PC-3 (cell line): Measurements from ENCODE around the gene KRTAP20-2. TPM values are rescaled to one million over a fixed set of nuclear protein-coding genes. Genes with fewer than 3 reads are reported as not detected.

Experiments used
- ATAC-seq: fragments of 200-7000 bp; cut with Tn5 transposase; 2 replicates; pipeline ENCODE4 v1.9.1; 2020; ENCODE audit warnings: mild to moderate bottlenecking, moderate library complexity
- BruUV-seq: library from RNA; stranded (reverse); fragments of 400-500 nt; replicated peaks from 2 replicates; lab custom pipeline; 2021; lab: Mats Ljungman, UMichigan
- CTCF ChIA-PET: fragments of 300-600 bp; sonication (Branson Sonifier 250); formaldehyde crosslinking; loops from one replicate; lab custom pipeline; 2022; ENCODE audit warnings: antibody characterized with exemption; lab: Charles Lee
- POLR2A ChIA-PET: fragments of 300-600 bp; sonication (Branson Sonifier 250); formaldehyde crosslinking; loops from one replicate; lab custom pipeline; 2022; ENCODE audit warnings: antibody characterized with exemption; ENCODE audit not compliant: unreplicated experiment; lab: Charles Lee
- DNase-seq: peaks from one replicate; pipeline ENCODE4 v3.0.0-alpha.2; 2015
- H2AFZ ChIP-seq: fragments of 300-600 bp; sonication (generic); 2 replicates; pipeline ENCODE4 v1.6.0; 2016; ENCODE audit warnings: antibody characterized with exemption, low read length
- H3F3A ChIP-seq: fragments of 300-600 bp; sonication (generic); one replicate; pipeline ENCODE4 v1.6.0; 2017; ENCODE audit warnings: antibody characterized with exemption, low read length, control low read depth, mild to moderate bottlenecking; ENCODE audit not compliant: unreplicated experiment
- H3K27ac ChIP-seq: fragments of 300-600 bp; sonication (generic); 2 replicates; pipeline ENCODE4 v1.5.1; 2016; ENCODE audit warnings: mild to moderate bottlenecking, low read length
- H3K27me3 ChIP-seq: fragments of 300-600 bp; sonication (generic); 2 replicates; pipeline ENCODE4 v1.6.1; 2016; ENCODE audit warnings: low read length, mixed read lengths
- H3K36me3 ChIP-seq: fragments of 300-600 bp; sonication (generic); 2 replicates; pipeline ENCODE4 v1.6.1; 2016; ENCODE audit warnings: low read depth, mixed run types, low read length, mixed read lengths
- H3K4me1 ChIP-seq: fragments of 300-600 bp; sonication (generic); 2 replicates; pipeline ENCODE4 v1.5.1; 2016; ENCODE audit warnings: low read length; ENCODE audit not compliant: insufficient read depth
- H3K4me2 ChIP-seq: fragments of 300-600 bp; sonication (generic); 2 replicates; pipeline ENCODE4 v1.6.0; 2016; ENCODE audit warnings: low read length
- H3K4me3 ChIP-seq: fragments of 300-600 bp; sonication (generic); 2 replicates; pipeline ENCODE4 v1.5.1; 2016; ENCODE audit warnings: mild to moderate bottlenecking, low read length, mixed read lengths
- H3K79me2 ChIP-seq: fragments of 300-600 bp; sonication (generic); 2 replicates; pipeline ENCODE4 v1.6.1; 2017; ENCODE audit warnings: low read length, mixed read lengths
- H3K9ac ChIP-seq: fragments of 300-600 bp; sonication (generic); 2 replicates; pipeline ENCODE4 v1.6.0; 2016; ENCODE audit warnings: mild to moderate bottlenecking, low read length
- H3K9me2 ChIP-seq: fragments of 300-600 bp; sonication (generic); replicated peaks from 2 replicates; pipeline ENCODE4 v1.6.1; 2016; ENCODE audit warnings: mixed run types, low read length, mixed read lengths
- H3K9me3 ChIP-seq: fragments of 300-600 bp; sonication (generic); 2 replicates; pipeline ENCODE4 v1.6.1; 2016; ENCODE audit warnings: low read length, mixed read lengths
- H4K20me1 ChIP-seq: fragments of 300-600 bp; sonication (generic); 2 replicates; pipeline ENCODE4 v1.6.1; 2016; ENCODE audit warnings: low read length, mixed read lengths
- EZH2 ChIP-seq: fragments of 300-600 bp; sonication (generic); IDR thresholded peaks from one replicate; pipeline ENCODE4 v1.6.1; 2017; ENCODE audit warnings: antibody characterized with exemption, mild to moderate bottlenecking, low read length; ENCODE audit not compliant: unreplicated experiment
- EZH2phosphoT487 ChIP-seq: fragments of 300-600 bp; sonication (generic); IDR thresholded peaks from 2 replicates; pipeline ENCODE4 v1.6.1; 2018; ENCODE audit warnings: mild to moderate bottlenecking, antibody characterized with exemption, low read length, borderline replicate concordance
- intact Hi-C: fragments of 100-400 bp; cut with micrococcal nuclease; formaldehyde crosslinking; loops from 2 replicates; pipeline ENCODE4 v1.9.0; 2023
- total RNA-seq: library from RNA; depleted of rRNA; stranded (reverse); fragments of >200 nt; gene quantifications from 2 replicates; pipeline ENCODE4 v1.2.3, GENCODE V29; 2014
- TF ChIP-seq, protein P1 (sequence below): fragments of 300-600 bp; sonication (generic); conservative IDR thresholded peaks from 2 replicates; pipeline ENCODE4 v1.5.1; 2017; ENCODE audit warnings: antibody characterized with exemption, low read depth, mild to moderate bottlenecking, low read length

The KRTAP20-2 gene
- total RNA-seq, 1 experiment from 2014 or later, result 0.51 TPM

- no peaks in the 10 kb centered on the region for H3K4me1 ChIP-seq
- POLR2A ChIA-PET, result no interaction called here
- H3K9ac ChIP-seq, result no peak within 1 kb of the TSS
- no peak within 1 kb of the TSS for H3K27ac ChIP-seq
- CTCF ChIA-PET, result no interaction called here
- no peaks in the 10 kb centered on the region for H3K36me3 ChIP-seq
- intact Hi-C loops, result no loop called here
- H3K4me2 ChIP-seq, result no peak within 1 kb of the TSS
- no peaks in the 10 kb centered on the region for H4K20me1 ChIP-seq
- H3K4me3 ChIP-seq, result no peak within 1 kb of the TSS
- BruUV-seq, result no TSS peak
- H3F3A ChIP-seq, result no peaks in the 10 kb centered on the region
- TF ChIP-seq EZH2 (no peak), EZH2phosphoT487 (no peak)
- TF ChIP-seq, protein P1, sequence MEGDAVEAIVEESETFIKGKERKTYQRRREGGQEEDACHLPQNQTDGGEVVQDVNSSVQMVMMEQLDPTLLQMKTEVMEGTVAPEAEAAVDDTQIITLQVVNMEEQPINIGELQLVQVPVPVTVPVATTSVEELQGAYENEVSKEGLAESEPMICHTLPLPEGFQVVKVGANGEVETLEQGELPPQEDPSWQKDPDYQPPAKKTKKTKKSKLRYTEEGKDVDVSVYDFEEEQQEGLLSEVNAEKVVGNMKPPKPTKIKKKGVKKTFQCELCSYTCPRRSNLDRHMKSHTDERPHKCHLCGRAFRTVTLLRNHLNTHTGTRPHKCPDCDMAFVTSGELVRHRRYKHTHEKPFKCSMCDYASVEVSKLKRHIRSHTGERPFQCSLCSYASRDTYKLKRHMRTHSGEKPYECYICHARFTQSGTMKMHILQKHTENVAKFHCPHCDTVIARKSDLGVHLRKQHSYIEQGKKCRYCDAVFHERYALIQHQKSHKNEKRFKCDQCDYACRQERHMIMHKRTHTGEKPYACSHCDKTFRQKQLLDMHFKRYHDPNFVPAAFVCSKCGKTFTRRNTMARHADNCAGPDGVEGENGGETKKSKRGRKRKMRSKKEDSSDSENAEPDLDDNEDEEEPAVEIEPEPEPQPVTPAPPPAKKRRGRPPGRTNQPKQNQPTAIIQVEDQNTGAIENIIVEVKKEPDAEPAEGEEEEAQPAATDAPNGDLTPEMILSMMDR, result no peak
- no peaks in the 10 kb centered on the region for H3K9me2 ChIP-seq
- no peak for ATAC-seq
- H3K79me2 ChIP-seq, result no peaks in the 10 kb centered on the region
- no peaks in the 10 kb centered on the region for H3K27me3 ChIP-seq
- H3K9me3 ChIP-seq, result no peaks in the 10 kb centered on the region
- DNase-seq, result no peak
- no peak within 1 kb of the TSS for H2AFZ ChIP-seq
Observed at GRCh38 chr21:30598802-30599201, 36.2 kb upstream of the KRTAP20-2 start, which contains the start of gene KRTAP6-2. Gene KRTAP6-2 (minus strand): TSS chr21:30598902. CDS start chr21:30598874, 28 bp downstream.

GRCh38 chr21:30600787-30601186 lies 34.2 kb upstream of the KRTAP20-2 start, which contains the start of gene KRTAP22-1:
Gene KRTAP22-1 (plus strand): TSS chr21:30601087.
- CTCF ChIA-PET, result no interaction called here
- Histone ChIP-seq H2AFZ (no peak within 1 kb of the TSS), H3K9me2 (no peaks in the 10 kb centered on the region), H3K27me3 (no peaks in the 10 kb centered on the region), H3K36me3 (no peaks in the 10 kb centered on the region), H3K27ac (no peak within 1 kb of the TSS), H3K79me2 (no peaks in the 10 kb centered on the region), H3K9me3 (no peaks in the 10 kb centered on the region), H3K4me3 (no peak within 1 kb of the TSS), H3K4me1 (no peaks in the 10 kb centered on the region), H3F3A (no peaks in the 10 kb centered on the region), H3K9ac (no peak within 1 kb of the TSS), H4K20me1 (no peaks in the 10 kb centered on the region), H3K4me2 (no peak within 1 kb of the TSS)
- TF ChIP-seq EZH2 (no peak), EZH2phosphoT487 (no peak)
- TF ChIP-seq, protein P1, result no peak
- POLR2A ChIA-PET, result no interaction called here
- intact Hi-C loops, result no loop called here
- no TSS peak for BruUV-seq
- DNase-seq (no peak), ATAC-seq (no peak)

DNA sequence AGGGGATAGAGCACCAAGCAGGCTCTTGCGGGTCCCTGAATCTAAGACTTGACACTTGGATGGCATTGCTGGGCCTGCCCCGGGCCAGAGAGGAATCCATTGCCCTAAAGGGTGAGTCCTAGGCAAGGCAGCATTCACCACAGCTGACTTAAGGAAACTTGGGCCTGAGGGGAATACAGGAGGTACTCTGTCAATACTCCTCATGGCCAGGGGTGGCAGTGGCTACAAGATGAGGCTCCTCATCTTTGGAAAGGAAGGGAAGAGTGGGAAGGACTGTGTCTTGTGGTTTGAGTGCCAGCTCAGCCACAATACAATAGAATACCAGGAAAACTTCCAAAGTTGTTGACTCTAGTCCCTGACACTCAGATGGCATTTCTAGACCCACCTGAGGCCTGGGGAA lies 29.0 kb upstream of the KRTAP20-2 start:
- no peak overlapping the region for H2AFZ ChIP-seq
- ATAC-seq (peak; percentile 31; the same call in 1 of the 2 replicates), DNase-seq (peak; percentile 53)
- no peaks in the 10 kb centered on the region for H3K27me3 ChIP-seq
- no peak overlapping the region for H3K9ac ChIP-seq
- H3K27ac ChIP-seq, result no peak overlapping the region
- H3K4me1 ChIP-seq, result no peaks in the 10 kb centered on the region
- ChIA-PET POLR2A (no interaction called here), CTCF (no interaction called here)
- H4K20me1 ChIP-seq, result no peaks in the 10 kb centered on the region
- no peak overlapping the region for H3K4me3 ChIP-seq
- no peaks in the 10 kb centered on the region for H3K9me3 ChIP-seq
- H3K9me2 ChIP-seq, result no peaks in the 10 kb centered on the region
- H3K36me3 ChIP-seq, result no peaks in the 10 kb centered on the region
- intact Hi-C loops, result no loop called here
- H3K79me2 ChIP-seq, result no peaks in the 10 kb centered on the region
- BruUV-seq, result no TSS peak
- no peak overlapping the region for H3K4me2 ChIP-seq
- TF ChIP-seq EZH2, result no peak
- TF ChIP-seq, protein P1, result peak; percentile 42; the same call in 1 of the 2 replicates
- H3F3A ChIP-seq, result no peaks in the 10 kb centered on the region
